NCI-H1417 (cell line): ENCODE results near the gene LMNB1.

Experiments used
- DNase-seq, 3 experiments: peaks; one replicate each; lab custom pipeline; 2025; lab: John Stamatoyannopoulos, UW

The LMNB1 gene

GRCh38 chr5:126855266-126855665 is 78.3 kb downstream of the LMNB1 start:
- DNase-seq, result no peak

DNA sequence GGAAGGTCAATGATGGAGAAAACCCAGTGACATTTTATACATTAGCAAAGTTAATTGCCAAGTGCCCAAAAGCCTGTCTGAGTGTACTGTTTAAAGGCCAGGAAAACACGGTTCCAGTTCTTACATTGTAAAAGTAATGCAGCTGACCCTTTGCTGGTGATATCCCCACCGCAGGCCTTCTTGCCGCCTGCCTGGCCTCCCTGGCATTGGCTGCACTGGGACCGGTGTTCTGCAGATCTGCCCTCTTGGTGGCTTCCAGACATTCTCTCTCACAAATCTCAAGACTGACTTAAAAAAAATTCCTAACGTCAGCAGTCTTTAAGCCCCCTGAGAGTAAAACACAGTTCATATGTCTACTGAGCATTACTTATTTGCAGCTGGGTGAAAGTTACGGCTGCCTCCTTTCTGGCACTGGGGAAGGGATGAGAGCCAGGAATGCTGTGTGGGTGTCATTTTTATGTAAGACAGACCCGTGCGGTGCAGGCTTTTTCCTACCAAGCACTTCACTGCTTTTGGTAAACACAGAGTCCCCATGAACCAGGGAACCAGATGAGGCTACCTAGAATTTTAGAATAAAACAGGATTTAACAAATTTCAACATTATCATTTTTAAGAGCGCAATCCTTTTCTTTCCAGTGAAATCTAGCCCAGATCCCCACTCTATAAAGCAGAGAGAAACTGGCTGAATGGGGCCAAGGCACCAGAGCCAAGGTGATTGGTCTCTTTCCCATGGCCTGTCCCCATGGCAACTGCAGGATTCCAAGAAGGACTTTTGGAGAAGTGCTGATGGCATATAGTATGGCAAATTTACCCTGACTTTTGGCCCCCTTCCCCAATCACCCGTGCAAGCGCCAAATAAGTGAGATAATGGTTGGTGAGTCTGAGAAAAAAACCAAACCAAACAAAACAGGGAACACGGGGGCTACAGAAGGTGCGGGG is 80.8 kb downstream of the LMNB1 start:
- DNase-seq, result no peak

- no peak for DNase-seq
Measured at GRCh38 chr5:126858441-126858840, 81.5 kb downstream of the LMNB1 start.

DNA sequence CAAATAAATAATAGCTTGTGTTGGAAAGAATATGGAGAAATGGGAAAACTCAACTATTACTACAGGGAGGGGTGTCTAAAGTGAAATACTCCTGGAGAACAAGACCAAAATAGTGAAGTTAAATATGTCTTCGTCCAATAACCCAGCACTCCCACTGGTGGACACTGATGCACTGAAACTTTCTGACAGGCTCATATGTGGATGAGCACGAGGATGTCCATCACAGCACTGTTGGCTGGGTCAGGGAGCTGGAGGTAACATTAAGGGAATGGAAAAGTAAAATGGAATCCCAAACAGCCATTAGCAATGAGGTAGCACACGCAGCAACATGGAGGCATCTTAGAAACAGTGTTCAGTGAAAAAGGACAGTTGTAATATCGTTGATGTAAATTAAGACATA is 86.5 kb downstream of the LMNB1 start:
- DNase-seq, result no peak

GRCh38 chr5:126864042-126864688 is 87.2 kb downstream of the LMNB1 start:
- DNase-seq, result no peak

- DNase-seq, result no peak
Measured at GRCh38 chr5:126865299-126865698, 88.4 kb downstream of the LMNB1 start.

GRCh38 chr5:126866851-126867636 is 90.1 kb downstream of the LMNB1 start:
- no peak for DNase-seq

GRCh38 chr5:126868338-126869004 is 91.5 kb downstream of the LMNB1 start:
- peak in 1 of 3 experiments; percentile 90 for DNase-seq

DNA sequence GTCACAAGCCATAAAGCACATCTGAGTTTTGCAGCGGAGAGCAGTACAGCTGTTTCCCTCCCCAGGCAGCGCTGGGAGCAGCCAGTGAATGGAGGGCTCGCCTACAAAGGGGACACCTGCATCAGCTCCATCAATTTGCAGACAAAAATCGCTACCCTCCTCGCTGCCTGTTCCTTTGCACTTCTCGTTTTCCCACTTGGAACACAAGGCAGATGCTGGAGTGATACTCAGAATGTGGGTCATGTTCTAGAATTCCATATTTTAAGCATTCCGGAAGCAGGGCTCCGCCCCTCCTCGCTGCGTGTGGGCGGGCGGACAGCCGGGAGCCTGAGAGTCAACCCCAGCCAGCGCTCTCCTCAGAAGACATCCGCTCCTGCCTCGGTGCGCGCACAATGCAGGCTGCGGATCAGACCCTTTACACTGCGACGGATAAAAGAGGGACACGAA is 92.1 kb downstream of the LMNB1 start:
- DNase-seq, result peak; percentile 67 to 89 (median 72)

- DNase-seq, result no peak
Measured at GRCh38 chr5:126871441-126871840, 94.5 kb downstream of the LMNB1 start.

- no peak for DNase-seq
Measured at GRCh38 chr5:126872561-126873354, 95.8 kb downstream of the LMNB1 start.

DNA sequence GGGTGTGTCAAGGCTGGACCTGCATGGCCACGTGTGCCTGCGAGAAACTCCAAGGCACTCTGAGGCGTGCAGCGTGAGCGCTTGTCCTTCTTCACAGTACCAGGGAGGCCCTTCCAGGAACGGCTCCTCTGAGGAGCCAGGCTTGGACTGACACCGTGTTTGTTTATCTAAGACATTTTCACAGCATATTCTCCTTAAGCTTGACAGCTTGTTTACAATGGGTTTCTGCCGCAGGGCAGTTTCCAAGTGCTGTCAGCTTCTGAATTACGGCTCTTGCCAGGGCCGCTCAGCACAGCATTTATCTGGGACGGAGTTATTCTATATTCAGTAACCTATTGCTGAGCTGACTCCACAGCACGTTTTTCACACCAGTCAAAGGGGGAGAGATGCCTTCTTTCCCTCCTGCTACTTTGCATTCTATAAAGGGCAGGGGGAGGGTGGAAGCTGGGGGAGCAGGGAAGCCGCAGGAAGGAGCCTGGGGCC is 98.4 kb downstream of the LMNB1 start:
- peak; percentile 32 to 87 (median 62) for DNase-seq

DNA sequence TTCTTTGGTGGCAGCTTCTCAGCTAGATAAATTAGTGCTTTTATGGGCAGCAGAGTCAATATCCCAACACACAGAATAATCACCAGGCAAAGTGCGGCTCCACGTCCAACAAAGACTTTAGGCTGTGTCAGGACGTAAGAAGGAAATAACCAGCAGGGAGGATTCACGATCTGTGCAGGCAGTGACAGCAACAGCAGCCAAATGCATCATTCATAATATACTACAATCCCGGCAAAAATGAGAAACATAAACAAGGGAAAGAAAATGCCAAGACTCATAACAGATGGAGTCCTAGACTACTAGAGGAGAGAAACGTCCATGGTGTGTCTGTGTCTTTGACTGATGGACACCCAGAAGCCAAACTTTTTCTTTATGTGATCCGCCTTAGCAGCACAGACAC is 100.7 kb downstream of the LMNB1 start:
- no peak for DNase-seq

DNA sequence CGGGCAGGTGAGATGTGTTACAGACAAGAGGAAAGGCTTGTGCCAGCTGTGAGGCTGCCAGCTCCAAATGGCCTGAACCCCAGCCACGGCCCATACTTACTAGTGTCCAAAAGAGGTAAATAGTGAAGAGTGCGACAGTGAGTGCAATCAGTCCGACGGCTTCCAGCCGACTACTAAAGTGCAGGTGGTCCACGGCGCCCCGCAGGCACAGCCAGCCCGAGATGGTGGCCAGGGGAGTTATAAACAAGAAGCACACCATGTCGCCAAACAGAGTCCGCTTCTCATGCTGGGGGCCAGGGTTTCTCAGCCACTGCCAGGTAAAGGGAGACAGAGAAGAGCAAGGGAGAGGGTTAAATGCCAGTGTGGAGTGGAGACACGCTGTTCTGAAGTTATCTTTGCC is 101.1 kb downstream of the LMNB1 start:
- DNase-seq, result no peak

- DNase-seq, result no peak
Measured at GRCh38 chr5:126878634-126879033, 101.7 kb downstream of the LMNB1 start.

- DNase-seq, result no peak
Measured at GRCh38 chr5:126881821-126882600, 105.1 kb downstream of the LMNB1 start.

- no peak for DNase-seq
Measured at GRCh38 chr5:126883564-126884245, 106.8 kb downstream of the LMNB1 start.

DNA sequence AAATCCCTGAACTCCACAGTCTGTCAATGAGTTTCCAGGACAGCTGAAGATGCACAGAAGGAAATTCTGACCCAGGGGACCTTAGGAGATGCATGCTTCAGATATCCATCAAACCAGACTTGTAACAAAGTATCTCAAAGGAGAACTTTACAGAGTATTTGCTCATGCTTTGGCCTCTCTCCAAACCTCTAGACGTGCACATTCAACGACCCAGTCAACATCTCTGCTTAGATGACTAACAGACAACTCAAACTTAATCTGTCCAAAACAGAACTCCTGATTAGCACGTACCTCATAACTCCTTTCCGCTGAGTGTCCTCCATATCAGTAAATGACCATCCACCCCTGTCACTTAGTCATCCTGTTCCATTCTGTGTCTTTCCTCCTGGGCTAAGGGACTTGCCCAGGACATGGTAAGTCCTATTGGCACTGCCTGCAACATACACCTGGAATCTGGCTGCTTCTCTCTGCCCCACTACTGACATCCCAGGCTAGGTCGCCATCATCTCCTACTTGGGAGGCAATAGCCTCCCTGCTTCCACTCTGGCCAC is 107.4 kb downstream of the LMNB1 start:
- DNase-seq, result no peak
